ENCODE results near the gene MKNK2.

- TF ChIP-seq CTCF (optimal IDR thresholded peaks at IDR 0.05 in 1 of 3, IDR thresholded peaks at IDR 0.05 in 1 of 3, conservative IDR thresholded peaks at IDR 0.05 in 1 of 3; ENCODE audit: extremely low read depth in 1 of 3, insufficient read depth in 2 of 3, low read length in 3 of 3) (no peak), EZH2 (IDR thresholded peaks at IDR 0.05; ENCODE audit: low read length) (no peak)
Observed at GRCh38 chr19:2026770-2027169, 24.3 kb downstream of the MKNK2 start.
